Measurements from ENCODE around the gene BRD7. TPM values are rescaled to one million over a fixed set of nuclear protein-coding genes. Genes with fewer than 3 reads are reported as not detected.
A peak's percentile ranks its signal among the peaks of the same experiment; 100 is the strongest.

BRD7 gene
- total and polyA plus RNA-seq, 2 of the 13 experiments (the other 11 are each of a cell fraction or from before 2014, with no cell fraction given) = 82.3 to 149 TPM

DNA sequence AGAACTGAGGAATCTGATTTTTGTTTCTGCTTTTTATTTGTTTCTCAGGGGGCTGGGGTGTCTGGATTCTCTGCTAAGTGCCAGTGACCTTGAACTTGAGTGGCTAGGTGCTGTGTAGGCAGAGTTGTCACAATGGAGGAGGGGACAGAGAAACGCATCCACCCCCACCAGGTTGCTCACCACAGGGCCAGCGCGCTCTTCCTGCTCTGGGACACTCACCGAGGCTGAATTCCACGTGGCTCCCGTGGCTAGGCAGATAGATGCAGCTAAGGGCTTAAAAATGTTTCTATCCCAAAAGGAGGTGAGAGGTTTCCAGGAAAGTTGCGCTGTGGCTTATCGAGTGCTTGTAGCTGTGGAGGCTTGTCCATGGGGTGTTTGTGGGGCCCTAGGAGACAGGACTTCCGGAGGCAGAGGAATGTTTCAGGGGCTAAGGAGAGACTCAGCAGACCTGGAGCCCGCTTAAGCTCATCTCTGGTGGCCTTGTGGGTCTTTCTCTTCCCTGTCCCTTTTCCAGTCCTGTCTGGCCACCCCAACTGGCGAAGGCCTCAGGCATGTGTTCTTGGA is 65.7 kb downstream of the BRD7 start (continued):
- TF ChIP-seq, protein P1, sequence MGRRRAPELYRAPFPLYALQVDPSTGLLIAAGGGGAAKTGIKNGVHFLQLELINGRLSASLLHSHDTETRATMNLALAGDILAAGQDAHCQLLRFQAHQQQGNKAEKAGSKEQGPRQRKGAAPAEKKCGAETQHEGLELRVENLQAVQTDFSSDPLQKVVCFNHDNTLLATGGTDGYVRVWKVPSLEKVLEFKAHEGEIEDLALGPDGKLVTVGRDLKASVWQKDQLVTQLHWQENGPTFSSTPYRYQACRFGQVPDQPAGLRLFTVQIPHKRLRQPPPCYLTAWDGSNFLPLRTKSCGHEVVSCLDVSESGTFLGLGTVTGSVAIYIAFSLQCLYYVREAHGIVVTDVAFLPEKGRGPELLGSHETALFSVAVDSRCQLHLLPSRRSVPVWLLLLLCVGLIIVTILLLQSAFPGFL (CRISPR knock-in tag; IDR thresholded peaks at IDR 0.05) = no peak
- TF ChIP-seq ZNF281 (CRISPR knock-in tag; IDR thresholded peaks at IDR 0.05; ENCODE audit: borderline replicate concordance) = peak; percentile 68; the same call in 1 of the 2 replicates
- no peak for TF ChIP-seq MAF1 (CRISPR knock-in tag; IDR thresholded peaks at IDR 0.05; ENCODE audit: borderline replicate concordance)
- no peak for TF ChIP-seq JDP2 (CRISPR knock-in tag; IDR thresholded peaks at IDR 0.05; ENCODE audit: borderline replicate concordance)
- no peak for TF ChIP-seq SOX5 (CRISPR knock-in tag; IDR thresholded peaks at IDR 0.05; ENCODE audit: borderline replicate concordance)
- no peak for TF ChIP-seq ZSCAN20 (CRISPR knock-in tag; IDR thresholded peaks at IDR 0.05; ENCODE audit: borderline replicate concordance)
- TF ChIP-seq ZNF562 (CRISPR knock-in tag; IDR thresholded peaks at IDR 0.05; ENCODE audit: borderline replicate concordance) = no peak
- no peak for TF ChIP-seq ZEB1 (IDR thresholded peaks at IDR 0.05; ENCODE audit: insufficient replicate concordance, low read depth)
- TF ChIP-seq ATRX (CRISPR knock-in tag; IDR thresholded peaks at IDR 0.05; ENCODE audit: borderline replicate concordance) = no peak

Data from HepG2 (cell line).